T-helper 1 cell (primary cell): ENCODE measurements around the gene ZNF304.
"Not testable (repeated sequence)": the region's sequence is repeated elsewhere in the genome, so short reads cannot be mapped to it uniquely, and the experiment has no call there.

ENCODE experiments used
- DNase-seq, 5 donors: peaks; one replicate each; pipeline ENCODE4 v3.0.0-alpha.2; 2012 to 2020

Gene ZNF304

GRCh38 chr19:57362997-57363687 lies 12.1 kb downstream of the ZNF304 start, which contains the start of the genes TRAPPC2B and ZNF547:
Gene TRAPPC2B (plus strand): TSS chr19:57363551. CDS start chr19:57364834, 1,283 bp downstream.
Gene ZNF547 (plus strand): TSS chr19:57363551. CDS start chr19:57368556, 5,005 bp downstream.
- peak; percentile 93 to 99 (median 96) for DNase-seq

GRCh38 chr19:57363688-57364181 lies 12.7 kb downstream of the ZNF304 start:
- DNase-seq: no peak

- no peak for DNase-seq
These were observed 15.7 kb downstream of the ZNF304 start for GRCh38 chr19:57366776-57367175.

GRCh38 chr19:57374179-57374578 lies 23.1 kb downstream of the ZNF304 start:
- no peak for DNase-seq

- DNase-seq: not testable (repeated sequence)
These were observed 23.6 kb downstream of the ZNF304 start for GRCh38 chr19:57374647-57375046.

- no peak for DNase-seq
These were observed 25.1 kb downstream of the ZNF304 start for GRCh38 chr19:57376151-57376550.

GRCh38 chr19:57377498-57378146 lies 26.6 kb downstream of the ZNF304 start:
- no peak for DNase-seq

GRCh38 chr19:57380923-57381322 lies 29.9 kb downstream of the ZNF304 start:
- DNase-seq: no peak

- no peak for DNase-seq
These were observed 31.9 kb downstream of the ZNF304 start for GRCh38 chr19:57382806-57383488.

GRCh38 chr19:57389194-57389729 lies 38.2 kb downstream of the ZNF304 start:
- no peak for DNase-seq

- peak; percentile 93 to 97 (median 96) for DNase-seq
These were observed 38.9 kb downstream of the ZNF304 start, which contains the start of gene ZNF548 for GRCh38 chr19:57389730-57390598. Gene ZNF548 (plus strand): TSS chr19:57389854. CDS start chr19:57390100, 246 bp downstream.

- DNase-seq: no peak
These were observed 44.6 kb downstream of the ZNF304 start for GRCh38 chr19:57395710-57396109.

- DNase-seq: no peak
These were observed 47.8 kb downstream of the ZNF304 start for GRCh38 chr19:57398868-57399267.

- no peak for DNase-seq
These were observed 52.9 kb downstream of the ZNF304 start for GRCh38 chr19:57403737-57404563.

- peak; percentile 30 to 66 (median 54) for DNase-seq
These were observed 55.5 kb downstream of the ZNF304 start for GRCh38 chr19:57406516-57407123.
